ENCODE measurements around the gene RGS7.

- no peak for TF ChIP-seq POLR2A (IDR thresholded peaks at IDR 0.05)
- no peak for TF ChIP-seq CTCF (IDR thresholded peaks at IDR 0.05 in 4 of 5, conservative IDR thresholded peaks at IDR 0.05 in 1 of 5)
These were observed 415.2 kb downstream of the RGS7 start for GRCh38 chr1:240941701-240942370.
